Astrocyte (in vitro differentiated cells and primary cell): Measurements from ENCODE around the gene DIP2C. TPM values are rescaled to one million over a fixed set of nuclear protein-coding genes. Genes with fewer than 3 reads are reported as not detected.

ENCODE experiments used
- DNase-seq: peaks from one replicate; pipeline ENCODE4 v3.0.0-alpha.2; 2010; ENCODE audit warnings: low read depth
- FAIRE-seq: peaks from 2 replicates; lab custom pipeline; 2011; peaks lifted over from hg19 to GRCh38; lab: Jason Lieb, UNC
- H2AFZ ChIP-seq: 2 replicates; pipeline ENCODE4 v1.6.0; 2012; ENCODE audit warnings: low read depth, low read length, inconsistent platforms
- H3K27ac ChIP-seq: 2 replicates; pipeline ENCODE4 v1.5.1; 2011; ENCODE audit warnings: low read depth, low read length, inconsistent platforms
- H3K27me3 ChIP-seq: 2 replicates; pipeline ENCODE4 v1.6.0; 2011; ENCODE audit warnings: low read length, inconsistent platforms; ENCODE audit not compliant: insufficient read depth
- H3K36me3 ChIP-seq: 2 replicates; pipeline ENCODE4 v1.5.1; 2011; ENCODE audit warnings: low read length, inconsistent platforms; ENCODE audit not compliant: insufficient read depth
- H3K4me1 ChIP-seq: 2 replicates; pipeline ENCODE4 v1.5.1; 2011; ENCODE audit warnings: low read length, inconsistent platforms; ENCODE audit not compliant: insufficient read depth
- H3K4me2 ChIP-seq: 2 replicates; pipeline ENCODE4 v1.6.0; 2012; ENCODE audit warnings: low read length, inconsistent platforms
- H3K4me3 ChIP-seq: 2 replicates; pipeline ENCODE4 v1.5.1; 2011; ENCODE audit warnings: low read depth, mild to moderate bottlenecking, low read length, inconsistent platforms; ENCODE audit not compliant: insufficient read depth
- H3K79me2 ChIP-seq: 2 replicates; pipeline ENCODE4 v1.6.0; 2012; ENCODE audit warnings: mild to moderate bottlenecking, low read length, inconsistent platforms; ENCODE audit not compliant: insufficient read depth
- H3K9ac ChIP-seq: 2 replicates; pipeline ENCODE4 v1.6.0; 2012; ENCODE audit warnings: mild to moderate bottlenecking, low read length, inconsistent platforms
- H3K9me3 ChIP-seq: 2 replicates; pipeline ENCODE4 v1.5.1; 2012; ENCODE audit warnings: low read depth, mild to moderate bottlenecking, low read length, inconsistent platforms; ENCODE audit not compliant: insufficient read depth
- H4K20me1 ChIP-seq: 2 replicates; pipeline ENCODE4 v1.6.0; 2012; ENCODE audit warnings: low read length, inconsistent platforms; ENCODE audit not compliant: insufficient read depth
- H3K27ac Mint-ChIP-seq: one replicate; pipeline ENCODE4 v1.8.0; 2021; ENCODE audit warnings: mild to moderate bottlenecking, mixed read lengths; ENCODE audit not compliant: unreplicated experiment
- H3K27me3 Mint-ChIP-seq: one replicate; pipeline ENCODE4 v1.8.0; 2021; ENCODE audit warnings: low read depth, mixed read lengths; ENCODE audit not compliant: unreplicated experiment
- H3K36me3 Mint-ChIP-seq: one replicate; pipeline ENCODE4 v1.8.0; 2021; ENCODE audit warnings: low read depth, mixed read lengths; ENCODE audit not compliant: unreplicated experiment
- H3K4me1 Mint-ChIP-seq: one replicate; pipeline ENCODE4 v1.8.0; 2021; ENCODE audit warnings: low read depth, mixed read lengths; ENCODE audit not compliant: unreplicated experiment
- H3K4me3 Mint-ChIP-seq: one replicate; pipeline ENCODE4 v1.8.0; 2021; ENCODE audit warnings: mild to moderate bottlenecking, moderate library complexity, mixed read lengths; ENCODE audit not compliant: unreplicated experiment
- H3K9me3 Mint-ChIP-seq: one replicate; pipeline ENCODE4 v1.8.0; 2021; ENCODE audit warnings: mild to moderate bottlenecking, mixed read lengths; ENCODE audit not compliant: unreplicated experiment
- EZH2 ChIP-seq: IDR thresholded peaks from 2 replicates; pipeline ENCODE4 v1.6.1; 2012; ENCODE audit warnings: mild to moderate bottlenecking, low read length, inconsistent platforms; ENCODE audit not compliant: insufficient read depth
- total RNA-seq: library from RNA; stranded (reverse); gene quantifications from 2 replicates; pipeline ENCODE4 v1.2.1, GENCODE V29; 2021
- TF ChIP-seq, protein P1 (sequence below): IDR thresholded peaks from 2 replicates; pipeline ENCODE4 v1.5.1; 2011; ENCODE audit warnings: low read depth, mild to moderate bottlenecking, inconsistent platforms, low read length, moderate library complexity; ENCODE audit not compliant: insufficient read depth

The DIP2C gene
- total RNA-seq, 1 donor from 2014 or later: 27.3 TPM

DNA sequence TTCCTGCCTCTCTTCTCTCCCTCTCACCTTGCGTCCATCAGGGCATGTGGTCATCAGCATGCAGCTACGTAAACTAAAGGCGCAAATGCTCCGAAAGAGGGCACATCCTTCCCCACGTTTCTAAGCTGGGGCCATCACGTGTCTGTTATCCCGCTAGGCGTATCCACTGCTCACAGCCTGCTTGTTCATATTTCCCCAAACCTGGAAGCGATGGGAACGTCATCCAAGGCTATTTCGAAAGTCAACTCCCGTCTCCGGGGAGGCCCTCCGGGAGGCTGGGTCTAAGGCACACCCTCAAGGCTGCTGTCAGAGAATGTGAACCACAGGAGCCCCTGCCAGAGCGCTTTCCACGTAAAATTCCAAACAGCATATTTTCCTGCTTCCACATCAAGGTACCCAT lies 199.2 kb downstream of the DIP2C start:
- Histone ChIP-seq H3K9me3 (no peaks in the 10 kb centered on the region), H3K4me3 (no peak overlapping the region), H2AFZ (no peak overlapping the region), H3K4me1 (peaks cover 13% of the 10 kb centered on the region), H3K4me2 (no peak overlapping the region), H3K27ac (no peak overlapping the region), H4K20me1 (peaks cover 93% of the 10 kb centered on the region), H3K36me3 (no peaks in the 10 kb centered on the region), H3K79me2 (peaks cover 81% of the 10 kb centered on the region), H3K27me3 (no peaks in the 10 kb centered on the region), H3K9ac (no peak overlapping the region)
- Mint-ChIP-seq H3K9me3 (no peaks in the 10 kb centered on the region), H3K4me1 (peaks cover 30% of the 10 kb centered on the region), H3K4me3 (no peak overlapping the region), H3K27ac (peak overlapping the region; percentile 19), H3K27me3 (no peaks in the 10 kb centered on the region), H3K36me3 (peaks cover 7% of the 10 kb centered on the region)
- FAIRE-seq (no peak), DNase-seq (no peak)
- no peak for TF ChIP-seq EZH2
- TF ChIP-seq, protein P1, sequence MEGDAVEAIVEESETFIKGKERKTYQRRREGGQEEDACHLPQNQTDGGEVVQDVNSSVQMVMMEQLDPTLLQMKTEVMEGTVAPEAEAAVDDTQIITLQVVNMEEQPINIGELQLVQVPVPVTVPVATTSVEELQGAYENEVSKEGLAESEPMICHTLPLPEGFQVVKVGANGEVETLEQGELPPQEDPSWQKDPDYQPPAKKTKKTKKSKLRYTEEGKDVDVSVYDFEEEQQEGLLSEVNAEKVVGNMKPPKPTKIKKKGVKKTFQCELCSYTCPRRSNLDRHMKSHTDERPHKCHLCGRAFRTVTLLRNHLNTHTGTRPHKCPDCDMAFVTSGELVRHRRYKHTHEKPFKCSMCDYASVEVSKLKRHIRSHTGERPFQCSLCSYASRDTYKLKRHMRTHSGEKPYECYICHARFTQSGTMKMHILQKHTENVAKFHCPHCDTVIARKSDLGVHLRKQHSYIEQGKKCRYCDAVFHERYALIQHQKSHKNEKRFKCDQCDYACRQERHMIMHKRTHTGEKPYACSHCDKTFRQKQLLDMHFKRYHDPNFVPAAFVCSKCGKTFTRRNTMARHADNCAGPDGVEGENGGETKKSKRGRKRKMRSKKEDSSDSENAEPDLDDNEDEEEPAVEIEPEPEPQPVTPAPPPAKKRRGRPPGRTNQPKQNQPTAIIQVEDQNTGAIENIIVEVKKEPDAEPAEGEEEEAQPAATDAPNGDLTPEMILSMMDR: no peak

DNA sequence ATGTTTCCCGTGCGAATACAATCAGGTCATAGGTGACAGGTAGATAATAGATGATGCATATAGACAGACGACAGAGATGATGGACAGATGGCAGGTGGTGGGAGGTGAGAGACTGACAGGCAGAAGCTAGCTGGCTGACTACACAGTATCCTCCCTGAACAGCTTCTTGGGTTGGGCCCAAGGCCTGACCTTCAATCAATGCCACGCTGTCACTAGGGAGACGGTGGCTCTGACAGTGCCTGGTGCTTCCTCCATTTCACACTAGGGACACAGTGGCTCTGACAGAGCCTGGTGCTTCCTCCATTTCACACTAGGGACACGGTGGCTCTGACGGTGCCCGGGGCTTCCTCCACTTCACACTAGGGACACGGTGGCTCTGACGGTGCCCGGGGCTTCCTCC lies 200.1 kb downstream of the DIP2C start:
- no peak overlapping the region for H3K27ac ChIP-seq
- H3K27ac Mint-ChIP-seq: no peak overlapping the region
- peaks cover 19% of the 10 kb centered on the region for H3K4me1 ChIP-seq
- H3K4me2 ChIP-seq: no peak overlapping the region
- no peaks in the 10 kb centered on the region for H3K27me3 ChIP-seq
- peaks cover 72% of the 10 kb centered on the region for H3K79me2 ChIP-seq
- no peak overlapping the region for H3K4me3 ChIP-seq
- H3K27me3 Mint-ChIP-seq: no peaks in the 10 kb centered on the region
- H3K9ac ChIP-seq: no peak overlapping the region
- FAIRE-seq (no peak), DNase-seq (no peak)
- no peak overlapping the region for H2AFZ ChIP-seq
- H3K9me3 ChIP-seq: no peaks in the 10 kb centered on the region
- H3K4me3 Mint-ChIP-seq: no peak overlapping the region
- TF ChIP-seq EZH2: no peak
- TF ChIP-seq, protein P1: no peak
- peaks cover 91% of the 10 kb centered on the region for H4K20me1 ChIP-seq
- H3K4me1 Mint-ChIP-seq: peaks cover 30% of the 10 kb centered on the region
- H3K36me3 Mint-ChIP-seq: peaks cover 8% of the 10 kb centered on the region
- H3K36me3 ChIP-seq: no peaks in the 10 kb centered on the region
- H3K9me3 Mint-ChIP-seq: no peaks in the 10 kb centered on the region

DNA sequence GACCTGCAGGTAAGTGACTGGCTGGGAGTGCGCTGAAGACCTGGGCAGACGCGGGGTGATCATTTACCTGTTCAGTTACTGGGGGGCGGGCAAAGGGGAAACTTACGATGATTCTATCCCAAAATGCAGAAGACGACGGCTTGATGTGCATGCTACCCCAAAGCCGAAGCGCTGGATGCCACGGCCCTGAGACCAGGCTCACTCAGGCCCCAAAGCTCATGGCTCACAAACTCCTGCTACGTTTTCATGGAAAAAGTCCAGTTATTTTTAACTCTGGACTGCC lies 200.6 kb downstream of the DIP2C start:
- no peak overlapping the region for H3K4me2 ChIP-seq
- no peak overlapping the region for H3K27ac ChIP-seq
- no peak overlapping the region for H3K27ac Mint-ChIP-seq
- no peaks in the 10 kb centered on the region for H3K9me3 ChIP-seq
- no peak for DNase-seq
- no peaks in the 10 kb centered on the region for H3K27me3 ChIP-seq
- H3K9ac ChIP-seq: no peak overlapping the region
- peaks cover 27% of the 10 kb centered on the region for H3K4me1 Mint-ChIP-seq
- peaks cover 69% of the 10 kb centered on the region for H3K79me2 ChIP-seq
- H3K4me1 ChIP-seq: peaks cover 19% of the 10 kb centered on the region
- no peak overlapping the region for H3K4me3 Mint-ChIP-seq
- H3K9me3 Mint-ChIP-seq: no peaks in the 10 kb centered on the region
- no peaks in the 10 kb centered on the region for H3K36me3 ChIP-seq
- H3K36me3 Mint-ChIP-seq: peaks cover 10% of the 10 kb centered on the region
- H2AFZ ChIP-seq: no peak overlapping the region
- no peak for TF ChIP-seq EZH2
- TF ChIP-seq, protein P1: no peak
- H3K27me3 Mint-ChIP-seq: no peaks in the 10 kb centered on the region
- FAIRE-seq: no peak
- no peak overlapping the region for H3K4me3 ChIP-seq
- peaks cover 91% of the 10 kb centered on the region for H4K20me1 ChIP-seq
